HG02678 (cell line): Measurements from ENCODE around the gene ESPN.

ENCODE experiments used
- ATAC-seq: cut with Tn5 transposase; IDR thresholded peaks from one replicate; pipeline ENCODE4 v1.9.1; 2021; ENCODE audit warnings: mild to moderate bottlenecking, moderate library complexity; ENCODE audit not compliant: unreplicated experiment

The ESPN gene

GRCh38 chr1:6508816-6509189, 84.2 kb downstream of the ESPN start:
- no peak for ATAC-seq

- no peak for ATAC-seq
Measured at GRCh38 chr1:6509220-6509918, 84.8 kb downstream of the ESPN start.

GRCh38 chr1:6509919-6510291, 85.3 kb downstream of the ESPN start:
- ATAC-seq = no peak

- ATAC-seq = no peak
Measured at GRCh38 chr1:6510493-6510892, 85.9 kb downstream of the ESPN start.
